Measurements from ENCODE around the gene SPDYE4.

- TF ChIP-seq CTCF (IDR thresholded peaks at IDR 0.05 in 4 of 5, conservative IDR thresholded peaks at IDR 0.05 in 1 of 5) (no peak), POLR2A (IDR thresholded peaks at IDR 0.05) (no peak)
Observed at GRCh38 chr17:8788998-8789397, 30.7 kb upstream of the SPDYE4 start.
